Dermis microvascular lymphatic vessel endothelial cell (primary cell): ENCODE data around the gene LAMTOR1. TPM values are rescaled to one million over a fixed set of nuclear protein-coding genes. Genes with fewer than 3 reads are reported as not detected.
A peak's percentile ranks its signal among the peaks of the same experiment; 100 is the strongest.
"Not testable (repeated sequence)": the region's sequence is repeated elsewhere in the genome, so short reads cannot be mapped to it uniquely, and the experiment has no call there.

ENCODE experiments used
- DNase-seq, 2 donors: peaks; one replicate each; pipeline versions ENCODE4 v3.0.0 to v3.0.0-alpha.2; 2010; ENCODE audit warnings: low read depth in 2 of 2
- total RNA-seq: library from RNA; depleted of rRNA; stranded (reverse); fragments of >200 nt; gene quantifications from 2 replicates; pipeline ENCODE4 v1.2.1, GENCODE V29; 2014

Gene LAMTOR1
- 91.1 and 118 TPM in 2 replicates for total RNA-seq

DNA sequence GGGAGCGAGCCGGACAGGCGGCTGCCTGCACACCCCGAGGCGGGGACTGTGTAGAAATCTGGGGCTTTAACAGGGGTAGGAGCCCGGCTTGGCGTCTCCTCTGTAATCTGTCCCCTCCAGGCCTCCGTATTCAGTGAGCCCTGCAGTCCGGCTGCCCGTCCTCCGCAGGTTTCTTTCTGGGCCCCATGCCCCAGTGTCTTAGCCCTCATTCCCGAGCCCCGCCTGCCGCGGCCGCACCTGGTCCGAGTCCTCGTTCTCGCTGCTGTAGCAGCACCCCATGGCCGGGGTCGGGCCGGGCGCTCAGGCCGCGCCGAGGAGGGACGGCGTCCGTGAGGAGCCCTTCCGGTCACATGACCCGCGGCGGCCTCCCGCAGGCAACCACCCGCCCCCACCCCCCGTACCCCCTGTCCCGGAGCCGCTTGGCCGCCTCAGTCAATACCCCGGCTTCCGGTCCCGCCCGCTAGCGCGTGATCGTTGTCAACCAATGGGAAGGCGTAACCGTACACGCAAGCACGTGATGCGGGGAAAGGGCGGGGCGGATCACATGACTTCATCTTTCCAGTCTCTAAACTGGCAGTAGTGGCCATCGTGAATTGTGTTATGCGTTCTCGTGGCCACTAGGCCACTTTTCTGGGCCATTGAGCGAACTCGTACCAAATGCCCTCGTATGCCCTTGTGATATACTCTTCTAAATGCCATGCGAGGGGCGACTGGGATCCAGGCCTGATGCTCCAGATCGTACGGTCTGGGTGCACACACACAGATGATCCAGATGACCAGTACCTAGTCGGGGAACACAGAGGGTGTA is at the start of gene LAMTOR1:
Gene LAMTOR1, minus strand, starts transcription at position 352 of the 808 bp plus-strand sequence. Its CDS starts 73 bp downstream, at position 279.
- DNase-seq, result peak; percentile 99

- no peak for DNase-seq
These were observed 47.8 kb upstream of the LAMTOR1 start for GRCh38 chr11:72150882-72151281.

GRCh38 chr11:72146625-72147024 is 43.5 kb upstream of the LAMTOR1 start:
- DNase-seq, result no peak

- no peak for DNase-seq
These were observed 41.9 kb upstream of the LAMTOR1 start for GRCh38 chr11:72144807-72145565.

DNA sequence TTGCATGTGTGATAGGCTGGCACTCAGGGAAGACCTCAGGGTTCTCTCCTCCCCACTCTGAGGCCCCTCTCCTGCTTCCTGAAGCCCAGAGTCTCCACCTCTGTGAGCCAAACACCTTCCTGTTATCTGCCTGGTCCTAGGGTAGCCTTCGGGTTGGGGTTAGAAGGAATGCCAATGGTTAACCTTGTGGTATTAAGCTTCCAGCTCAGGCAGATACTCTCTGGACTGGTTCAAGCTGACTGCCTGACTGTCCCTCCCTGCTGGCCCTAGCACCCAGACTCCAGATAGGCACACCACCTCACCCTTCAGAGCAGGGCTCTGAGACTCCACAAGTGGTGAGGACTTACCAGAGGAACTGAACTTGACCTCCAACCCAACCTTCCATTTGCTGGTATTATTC is 39.4 kb upstream of the LAMTOR1 start:
- DNase-seq, result not testable (repeated sequence)

DNA sequence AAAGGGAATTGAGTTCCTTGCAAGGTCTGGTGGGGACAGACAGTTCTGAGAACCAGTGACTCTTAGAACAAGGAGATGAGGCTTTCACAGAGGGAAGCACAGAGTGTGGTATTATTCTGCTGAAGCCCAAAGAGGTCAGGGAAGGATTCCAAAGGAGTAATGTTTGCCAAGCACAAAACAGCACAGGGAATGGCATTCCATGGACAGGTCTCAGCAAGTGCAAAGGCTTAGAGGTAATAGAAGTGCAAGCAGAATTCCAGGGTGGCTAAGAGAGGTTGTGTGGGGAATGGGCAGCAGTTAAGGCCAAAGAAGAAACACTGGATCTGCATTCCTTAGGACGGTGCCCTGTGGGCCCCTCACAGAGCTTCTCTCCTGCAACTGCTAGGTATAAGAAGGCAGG is 39.0 kb upstream of the LAMTOR1 start:
- not testable (repeated sequence) for DNase-seq

GRCh38 chr11:72141066-72141465 is 38.0 kb upstream of the LAMTOR1 start:
- DNase-seq, result no peak

- no peak for DNase-seq
These were observed 37.6 kb upstream of the LAMTOR1 start for GRCh38 chr11:72140661-72141060.

GRCh38 chr11:72139500-72139899 is 36.4 kb upstream of the LAMTOR1 start:
- DNase-seq, result no peak

DNA sequence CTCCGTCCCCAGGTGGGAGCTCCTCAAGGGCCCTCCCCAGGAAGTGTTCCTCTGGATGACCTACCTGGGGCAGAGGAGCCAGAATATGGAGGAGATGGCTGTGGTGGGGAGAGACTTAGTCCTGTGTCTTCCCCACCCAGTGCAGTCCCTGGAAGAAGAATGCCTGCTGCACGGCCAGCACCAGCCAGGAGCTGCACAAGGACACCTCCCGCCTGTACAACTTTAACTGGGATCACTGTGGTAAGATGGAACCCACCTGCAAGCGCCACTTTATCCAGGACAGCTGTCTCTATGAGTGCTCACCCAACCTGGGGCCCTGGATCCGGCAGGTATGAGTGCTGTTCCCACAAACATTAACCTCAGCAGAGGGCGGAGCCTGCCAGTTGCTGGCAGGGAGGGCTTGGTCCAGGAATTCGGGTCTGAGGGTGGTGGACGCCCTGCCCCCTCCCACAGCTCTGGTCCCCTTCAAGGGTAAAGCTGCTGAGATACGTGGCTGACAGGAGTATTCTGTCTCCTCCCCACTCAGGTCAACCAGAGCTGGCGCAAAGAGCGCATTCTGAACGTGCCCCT is 35.8 kb upstream of the LAMTOR1 start:
- no peak for DNase-seq

GRCh38 chr11:72136684-72137262 is 33.7 kb upstream of the LAMTOR1 start:
- no peak for DNase-seq

DNA sequence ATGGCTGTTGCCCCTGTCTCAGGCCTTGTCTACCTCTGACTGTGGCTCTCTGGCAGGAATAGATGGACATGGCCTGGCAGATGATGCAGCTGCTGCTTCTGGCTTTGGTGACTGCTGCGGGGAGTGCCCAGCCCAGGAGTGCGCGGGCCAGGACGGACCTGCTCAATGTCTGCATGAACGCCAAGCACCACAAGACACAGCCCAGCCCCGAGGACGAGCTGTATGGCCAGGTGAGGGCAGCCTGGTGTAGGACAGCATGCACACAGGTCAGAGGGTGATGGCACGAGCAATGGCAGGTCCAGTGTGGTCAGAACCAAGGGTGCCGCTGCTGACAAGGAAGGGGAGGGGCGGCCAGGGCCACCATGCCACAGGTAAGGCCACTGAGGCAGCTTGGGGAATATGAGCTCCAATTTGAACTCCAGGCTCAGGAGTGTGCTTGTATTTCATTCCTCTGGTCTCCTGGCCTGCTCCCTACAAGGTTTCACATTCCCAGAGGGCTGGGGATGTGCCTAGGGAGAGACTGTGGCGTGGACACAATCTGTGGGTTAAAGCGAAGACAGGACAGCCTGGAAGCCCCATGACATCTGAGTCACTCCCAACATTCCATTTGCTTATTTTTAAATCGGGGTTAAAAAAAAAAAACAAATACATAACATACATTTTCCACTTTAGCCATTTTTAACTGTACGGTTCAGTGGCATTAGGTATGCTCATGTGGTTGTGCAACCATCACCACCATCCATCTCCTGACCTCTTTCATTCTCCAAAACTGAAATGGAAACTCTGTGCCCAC is 33.0 kb upstream of the LAMTOR1 start:
- DNase-seq, result no peak

- not testable (repeated sequence) for DNase-seq
These were observed 32.4 kb upstream of the LAMTOR1 start, which contains the start of gene FOLR3 for GRCh38 chr11:72135473-72135872. TSS of gene FOLR3 (plus strand) at chr11:72135725. CDS start at chr11:72135953, 228 bp downstream.

- DNase-seq, result no peak
These were observed 29.5 kb upstream of the LAMTOR1 start for GRCh38 chr11:72132646-72133045.

DNA sequence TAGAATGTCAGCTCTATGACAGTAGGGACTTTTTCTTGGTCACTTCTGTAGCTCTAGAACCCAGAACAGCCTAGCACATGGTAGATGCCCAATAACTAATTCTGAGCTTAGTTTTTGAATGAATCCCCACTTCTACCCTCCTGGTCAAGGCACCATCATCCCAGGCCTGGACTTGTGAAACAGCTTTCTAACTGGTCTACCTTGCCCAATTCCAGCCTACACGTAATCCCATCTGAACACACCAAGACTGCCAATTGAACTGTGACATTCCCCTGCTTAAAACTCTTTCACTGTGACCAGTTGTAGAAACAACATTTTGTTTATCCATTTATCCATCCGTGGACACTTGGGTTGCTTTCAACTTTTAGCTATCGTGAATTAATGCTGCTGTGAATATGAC is 26.3 kb upstream of the LAMTOR1 start:
- no peak for DNase-seq

GRCh38 chr11:72127923-72128322 is 24.8 kb upstream of the LAMTOR1 start:
- DNase-seq, result no peak

DNA sequence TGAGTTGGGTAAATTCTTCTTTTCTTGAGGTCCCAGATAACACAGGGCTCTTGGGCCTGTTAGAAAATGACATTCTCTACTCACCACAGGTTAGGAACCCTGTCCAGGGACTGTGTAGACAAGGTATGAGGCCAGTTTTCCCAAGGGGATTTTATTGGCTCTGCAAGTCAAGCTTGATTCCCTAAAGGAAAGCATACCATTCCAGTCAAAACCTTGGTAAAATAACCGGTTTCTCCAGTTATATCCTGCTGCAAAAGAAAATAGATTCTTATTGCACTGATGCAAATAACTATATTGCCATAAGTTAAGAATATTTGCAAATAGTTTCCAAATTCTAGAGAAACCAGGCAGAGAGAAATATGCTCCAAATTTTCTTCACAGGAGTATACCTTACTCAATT is 22.9 kb upstream of the LAMTOR1 start:
- DNase-seq, result no peak

GRCh38 chr11:72124046-72124445 is 20.9 kb upstream of the LAMTOR1 start:
- DNase-seq, result no peak

DNA sequence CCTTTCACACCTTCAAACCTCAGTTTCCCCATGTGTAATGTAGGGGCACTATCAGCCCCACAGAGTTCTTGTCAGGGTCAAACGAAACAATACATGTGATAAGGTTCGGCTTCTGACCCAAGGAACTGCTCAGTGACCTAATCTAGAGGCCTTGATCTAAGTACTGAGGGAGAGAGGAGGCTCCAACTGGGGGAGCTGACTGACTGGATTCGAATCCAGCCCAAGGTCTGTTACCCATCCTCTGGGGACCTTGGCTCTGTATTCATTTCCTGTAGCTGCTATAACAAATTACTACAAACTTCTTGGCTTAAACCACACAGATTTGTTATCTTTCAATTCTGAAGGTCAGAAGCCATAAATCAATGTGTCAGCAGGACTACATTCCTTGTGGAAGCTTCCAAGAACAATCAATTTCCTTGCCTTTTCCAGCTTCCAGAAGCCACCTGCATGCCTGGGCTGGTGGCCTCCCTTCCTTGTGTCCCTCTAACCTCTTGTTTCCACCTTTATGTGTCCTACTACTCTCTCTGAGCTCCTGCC is 20.1 kb upstream of the LAMTOR1 start:
- DNase-seq, result no peak

DNA sequence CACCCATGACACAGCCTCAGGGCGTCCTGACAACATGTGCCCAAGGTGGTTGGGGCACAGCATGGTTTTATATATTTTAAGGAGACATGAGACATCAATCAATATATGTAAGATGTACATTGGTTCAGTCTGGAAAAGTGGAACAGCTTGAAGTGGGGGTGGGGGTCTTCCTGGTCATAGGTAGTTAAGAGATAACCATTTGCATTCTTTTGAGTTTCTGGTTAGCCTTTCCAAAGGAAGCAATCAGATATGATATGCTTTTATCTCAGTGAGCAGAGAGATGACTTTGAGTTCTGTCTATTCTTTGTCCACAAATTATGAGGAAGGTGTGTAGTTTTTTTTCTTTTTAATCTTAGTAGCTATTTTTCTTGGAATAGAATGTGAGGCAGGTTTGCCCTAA is 19.5 kb upstream of the LAMTOR1 start:
- DNase-seq, result no peak

- DNase-seq, result no peak
These were observed 17.8 kb upstream of the LAMTOR1 start for GRCh38 chr11:72120930-72121329.
